A549 treated with dexamethasone at 1 μM for 4 hours (cell line): Measurements from ENCODE around the gene A2ML1. TPM values are rescaled to one million over a fixed set of nuclear protein-coding genes. Genes with fewer than 3 reads are reported as not detected.

Source experiments
- total RNA-seq: library from RNA; stranded (reverse); fragments of 200-300 nt; extraction: Qiagen RNA extraction; gene quantifications from 5 replicates; pipeline ENCODE4 v1.2.3, GENCODE V29; 2022

A2ML1 gene
- total RNA-seq, result not detected in 5 replicates

DNA sequence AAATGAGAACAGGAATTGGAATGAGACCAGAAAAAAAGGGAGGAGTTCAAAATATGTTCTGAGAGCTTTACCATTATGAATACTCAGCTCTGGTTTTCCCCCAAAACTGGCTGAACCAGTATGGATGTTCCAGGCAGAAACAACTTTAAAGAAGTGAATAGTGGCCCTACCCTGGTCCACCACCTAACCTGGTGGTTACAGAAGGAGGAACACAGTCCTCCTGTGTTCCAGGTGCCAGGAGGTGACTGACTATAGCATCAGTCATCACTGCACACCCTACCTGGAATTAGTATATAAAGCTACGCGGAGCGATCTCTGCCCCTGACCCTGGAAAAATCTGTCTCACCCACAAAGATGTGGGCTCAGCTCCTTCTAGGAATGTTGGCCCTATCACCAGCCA lies at the start of gene A2ML1:
A2ML1 (plus strand) TSS at position 324 of the 400 bp plus-strand sequence; CDS start at position 355, 31 bp downstream.

DNA sequence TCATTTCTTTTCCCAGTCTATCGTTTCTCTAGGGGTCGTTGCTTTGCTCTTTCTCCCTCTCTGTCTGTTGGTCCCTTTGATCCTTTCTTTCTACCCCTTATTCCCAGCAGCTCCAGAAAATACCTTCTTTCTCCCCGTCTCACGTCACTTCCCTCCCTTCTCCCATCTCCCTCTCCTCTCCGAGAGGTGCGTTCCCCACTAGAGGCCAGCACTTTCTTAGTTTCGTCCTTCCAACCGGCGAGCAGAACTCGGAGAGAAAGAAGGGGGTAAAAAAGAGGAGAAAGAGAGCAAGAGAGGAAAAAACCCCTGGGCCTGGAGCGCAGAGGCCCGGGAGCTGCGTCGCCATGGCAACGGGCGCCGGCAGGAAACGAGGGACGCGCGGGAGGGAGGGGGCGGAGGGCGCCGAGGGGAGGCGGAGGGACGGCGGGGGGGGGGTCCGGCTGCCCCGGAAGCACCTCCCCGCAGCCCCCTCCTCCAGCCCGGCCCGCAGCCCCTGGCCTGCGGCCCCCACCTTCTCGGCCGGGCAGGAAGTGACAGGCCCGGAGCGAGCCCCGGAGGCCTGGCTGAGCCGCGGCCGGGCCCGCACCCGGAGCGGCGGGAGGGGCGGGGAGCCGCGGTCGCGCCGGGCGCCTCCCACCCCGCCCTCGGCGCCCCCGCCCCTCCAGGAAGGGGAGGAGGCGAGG lies 91.8 kb downstream of the A2ML1 start, which contains the start of gene PHC1:
PHC1 (plus strand) TSS at position 477 of the 683 bp plus-strand sequence. CDS start 3,169 bp downstream, outside the sequence.

Other genes starting within 250 kb of the A2ML1 start
- gene AICDA, start 209.8 kb upstream of the A2ML1 start, total RNA-seq, result 0.13 to 0.21 TPM (median 0.16 TPM) in 5 replicates
- 0.12 to 0.37 TPM (median 0.23 TPM) in 5 replicates for gene MFAP5, start 159.8 kb upstream of the A2ML1 start, total RNA-seq
- gene RIMKLB, start 124.6 kb upstream of the A2ML1 start, total RNA-seq, result 18.0 to 23.7 TPM (median 20.9 TPM) in 5 replicates
- 7.8 to 11.0 TPM (median 10.9 TPM) in 5 replicates for gene PHC1, start 91.9 kb downstream of the A2ML1 start, total RNA-seq
- gene M6PR, start 127.0 kb downstream of the A2ML1 start, total RNA-seq, result 148 to 168 TPM (median 161 TPM) in 5 replicates
- 1.1 to 2.0 TPM (median 1.5 TPM) in 5 replicates for gene KLRG1, start 166.9 kb downstream of the A2ML1 start, total RNA-seq